Bronchial epithelial cell (primary cell): ENCODE measurements around the gene SCAMP3. TPM values are rescaled to one million over a fixed set of nuclear protein-coding genes. Genes with fewer than 3 reads are reported as not detected.
"Not testable (repeated sequence)": the region's sequence is repeated elsewhere in the genome, so short reads cannot be mapped to it uniquely, and the experiment has no call there.

ENCODE experiments used
- DNase-seq: peaks from one replicate; pipeline ENCODE4 v3.0.0-alpha.2; 2010; ENCODE audit warnings: low read depth
- FAIRE-seq: peaks from 2 replicates; lab custom pipeline; 2011; peaks lifted over from hg19 to GRCh38; lab: Jason Lieb, UNC
- H3K27me3 ChIP-seq: 2 replicates; pipeline ENCODE4 v1.5.1; 2011; ENCODE audit warnings: low read length; ENCODE audit not compliant: control insufficient read depth, insufficient read depth
- H3K36me3 ChIP-seq: 2 replicates; pipeline ENCODE4 v1.5.1; 2011; ENCODE audit warnings: low read length; ENCODE audit not compliant: control insufficient read depth, insufficient read depth
- H3K4me3 ChIP-seq: 2 replicates; pipeline ENCODE4 v1.5.1; 2011; ENCODE audit warnings: mild to moderate bottlenecking, low read depth, low read length, control low read depth
- CTCF ChIP-seq: IDR thresholded peaks from 2 replicates; pipeline ENCODE4 v1.5.1; 2011; ENCODE audit warnings: mild to moderate bottlenecking, moderate library complexity, low read length, control low read depth, inconsistent platforms; ENCODE audit not compliant: insufficient read depth, severe bottlenecking
- total RNA-seq: library from RNA; depleted of rRNA; stranded (reverse); fragments of >200 nt; gene quantifications from 2 replicates; pipeline ENCODE4 v1.2.1, GENCODE V29; 2014

The SCAMP3 gene
- total RNA-seq, 1 donor from 2014 or later = 23.4 TPM

- H3K36me3 ChIP-seq, DNase-seq, H3K27me3 ChIP-seq, H3K4me3 ChIP-seq: not testable (repeated sequence)
- peak; percentile 13 for FAIRE-seq
Observed at GRCh38 chr1:155231302-155231701, 30.9 kb downstream of the SCAMP3 start.

- no peaks in the 10 kb centered on the region for H3K27me3 ChIP-seq
- H3K4me3 ChIP-seq = peak overlapping the region; percentile 55
- DNase-seq (no peak), FAIRE-seq (no peak)
- H3K36me3 ChIP-seq = no peaks in the 10 kb centered on the region
- TF ChIP-seq CTCF = no peak
Observed at GRCh38 chr1:155228096-155228427, 34.1 kb downstream of the SCAMP3 start.

- Histone ChIP-seq H3K36me3 (no peaks in the 10 kb centered on the region), H3K4me3 (peak overlapping the region; percentile 55), H3K27me3 (no peaks in the 10 kb centered on the region)
- no peak for TF ChIP-seq CTCF
- FAIRE-seq = no peak
- peak; percentile 95 for DNase-seq
Observed at GRCh38 chr1:155227261-155228095, 34.7 kb downstream of the SCAMP3 start.

- TF ChIP-seq CTCF = no peak
- Histone ChIP-seq H3K4me3 (peak overlapping the region; percentile 55), H3K27me3 (no peaks in the 10 kb centered on the region), H3K36me3 (no peaks in the 10 kb centered on the region)
- FAIRE-seq (no peak), DNase-seq (no peak)
Observed at GRCh38 chr1:155226910-155227260, 35.3 kb downstream of the SCAMP3 start.

- Histone ChIP-seq H3K4me3 (peak overlapping the region; percentile 55), H3K36me3 (no peaks in the 10 kb centered on the region), H3K27me3 (no peaks in the 10 kb centered on the region)
- DNase-seq (peak; percentile 60), FAIRE-seq (no peak)
- peak; percentile 60 for TF ChIP-seq CTCF
Observed at GRCh38 chr1:155226188-155226909, 35.8 kb downstream of the SCAMP3 start.

GRCh38 chr1:155225404-155225759 lies 36.8 kb downstream of the SCAMP3 start:
- not testable (repeated sequence) for H3K4me3 ChIP-seq, FAIRE-seq, H3K27me3 ChIP-seq, H3K36me3 ChIP-seq, DNase-seq
